NCI-H2081 (cell line): Measurements from ENCODE around the gene HMGCS1.
"Not testable (repeated sequence)": the region's sequence is repeated elsewhere in the genome, so short reads cannot be mapped to it uniquely, and the experiment has no call there.

Source experiments
- DNase-seq, 2 experiments: peaks; one replicate each; lab custom pipeline; 2025; lab: John Stamatoyannopoulos, UW

Gene HMGCS1

DNA sequence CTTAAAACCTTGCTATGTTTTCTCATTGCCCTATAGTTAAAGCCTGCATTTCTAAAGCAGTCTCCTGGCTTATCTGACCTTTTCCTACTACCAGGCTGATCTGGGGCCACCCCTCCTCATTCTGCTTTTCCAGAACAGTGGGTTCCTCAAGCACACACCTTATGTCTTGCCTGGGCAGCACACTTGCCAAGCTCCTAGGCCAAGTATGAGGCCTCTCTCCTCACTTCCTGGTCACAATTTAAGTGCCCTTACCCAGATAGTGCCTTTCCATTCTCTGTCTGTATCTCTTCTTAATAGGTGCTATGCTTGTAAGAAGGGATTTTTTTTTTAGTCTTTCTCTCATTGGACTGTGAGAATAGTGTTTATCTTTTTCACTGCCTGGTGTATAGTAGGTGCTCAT lies 39.7 kb downstream of the HMGCS1 start:
- no peak for DNase-seq

DNA sequence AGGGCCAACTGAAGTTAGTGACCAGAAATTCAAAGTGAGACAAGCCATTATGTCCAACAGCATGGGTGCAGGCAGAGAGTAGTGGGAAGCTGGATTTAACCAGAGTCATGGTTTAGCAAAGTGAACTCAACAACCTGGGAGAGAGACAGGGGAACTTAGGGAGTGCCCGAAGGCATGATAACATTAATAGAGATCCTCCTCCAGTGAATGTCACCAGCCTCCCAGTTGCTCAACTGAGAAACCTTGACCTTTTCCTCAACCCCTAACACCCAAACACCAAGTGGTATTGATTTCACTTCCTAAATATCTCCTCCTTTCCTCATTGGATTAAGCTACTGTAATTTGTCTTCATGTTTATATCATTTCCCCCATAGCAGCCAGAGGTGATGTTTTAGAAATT lies 42.6 kb downstream of the HMGCS1 start:
- DNase-seq: no peak

GRCh38 chr5:43268188-43268820 lies 44.9 kb downstream of the HMGCS1 start:
- DNase-seq: no peak

GRCh38 chr5:43262269-43262668 lies 50.9 kb downstream of the HMGCS1 start:
- not testable (repeated sequence) for DNase-seq

DNA sequence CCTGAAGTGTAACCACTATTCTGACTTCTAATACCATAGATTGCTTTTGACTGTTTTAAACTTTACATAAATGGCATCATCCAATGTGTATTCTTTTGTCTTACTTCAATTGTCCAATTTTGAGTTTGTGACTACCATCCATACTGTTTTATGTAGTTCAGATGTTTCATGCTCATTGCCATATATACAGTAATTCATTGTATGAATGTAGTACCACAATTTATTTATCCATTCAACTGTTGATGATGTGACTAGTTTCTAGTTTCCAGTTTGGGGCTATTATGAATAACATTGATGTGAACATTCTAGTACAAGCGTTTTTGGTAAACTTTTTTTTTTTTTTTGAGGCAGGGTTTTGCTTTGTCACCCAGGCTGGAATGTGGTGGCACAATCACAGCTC lies 55.1 kb downstream of the HMGCS1 start:
- DNase-seq: no peak

- DNase-seq: no peak
Observed at GRCh38 chr5:43256261-43256966, 56.8 kb downstream of the HMGCS1 start.

- no peak for DNase-seq
Observed at GRCh38 chr5:43255704-43256103, 57.5 kb downstream of the HMGCS1 start.

- DNase-seq: no peak
Observed at GRCh38 chr5:43251754-43252153, 61.5 kb downstream of the HMGCS1 start.

DNA sequence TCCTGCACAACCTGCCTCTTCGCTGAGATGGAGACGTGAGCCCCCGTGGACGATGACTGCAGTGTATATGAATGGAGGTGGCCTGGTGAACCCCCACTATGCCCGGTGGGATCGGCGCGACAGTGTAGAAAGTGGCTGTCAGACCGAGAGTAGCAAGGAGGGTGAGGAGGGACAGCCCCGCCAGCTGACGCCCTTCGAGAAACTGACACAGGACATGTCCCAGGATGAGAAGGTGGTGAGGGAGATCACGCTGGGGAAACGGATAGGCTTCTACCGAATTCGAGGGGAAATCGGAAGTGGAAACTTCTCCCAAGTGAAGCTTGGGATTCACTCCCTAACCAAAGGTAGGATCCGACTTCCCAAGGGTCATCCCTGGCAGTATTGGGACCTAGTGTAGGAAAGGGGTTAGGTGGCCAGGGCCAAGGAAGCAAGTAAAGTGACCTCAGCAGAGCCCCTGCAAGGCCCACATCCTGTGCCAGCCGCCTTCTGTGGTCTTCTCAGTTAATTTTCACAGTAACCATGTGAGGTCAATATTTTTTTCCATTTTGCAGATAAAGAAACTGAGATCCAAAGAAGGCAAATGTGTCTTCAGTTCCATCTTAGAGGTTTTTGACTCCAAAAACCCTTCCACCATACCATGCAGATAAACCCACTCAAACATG lies 67.4 kb downstream of the HMGCS1 start:
- DNase-seq: no peak

- DNase-seq: no peak
Observed at GRCh38 chr5:43244823-43245565, 68.2 kb downstream of the HMGCS1 start.

GRCh38 chr5:43243270-43243669 lies 69.9 kb downstream of the HMGCS1 start:
- no peak for DNase-seq

- DNase-seq: no peak
Observed at GRCh38 chr5:43242196-43242595, 71.0 kb downstream of the HMGCS1 start.
